SU-DHL-6 (cell line): Measurements from ENCODE around the gene UQCC2.

ENCODE experiments used
- CTCF ChIP-seq: fragments of 200-600 bp; sonication (generic); IDR thresholded peaks from one replicate; pipeline ENCODE4 v1.5.1; 2017; ENCODE audit warnings: antibody characterized with exemption, mild to moderate bottlenecking, low read length, moderate library complexity; ENCODE audit not compliant: insufficient read depth, poor library complexity, severe bottlenecking
- EZH2phosphoT487 ChIP-seq: fragments of 200-600 bp; sonication (generic), shearing (Covaris generic); conservative IDR thresholded peaks from 2 replicates; pipeline ENCODE4 v1.6.1; 2018; ENCODE audit warnings: mild to moderate bottlenecking, antibody characterized with exemption, low read length, moderate library complexity, mixed read lengths

- TF ChIP-seq CTCF, result no peak
- no peak for TF ChIP-seq EZH2phosphoT487
Observed at GRCh38 chr6:33724102-33725023, 12.9 kb upstream of the UQCC2 start.
